B cell (primary cell): ENCODE data around the gene CHD2. TPM values are rescaled to one million over a fixed set of nuclear protein-coding genes. Genes with fewer than 3 reads are reported as not detected.

Source experiments
- ATAC-seq: fragments of 200-7000 bp; cut with Tn5 transposase; one replicate; pipeline ENCODE4 v1.10.0; 2021; ENCODE audit warnings: low read depth, mild to moderate bottlenecking, moderate number of reproducible peaks, moderate library complexity
- CTCF ChIA-PET: fragments of 350-600 bp; sonication (Branson Sonifier 250); formaldehyde crosslinking; loops from one replicate; lab custom pipeline; 2021; ENCODE audit warnings: antibody characterized with exemption, inconsistent platforms; lab: Charles Lee
- POLR2A ChIA-PET: fragments of 350-600 bp; sonication (Branson Sonifier 250); formaldehyde crosslinking; loops from one replicate; lab custom pipeline; 2021; ENCODE audit warnings: antibody characterized with exemption; lab: Charles Lee
- DNase-seq: peaks from one replicate; pipeline ENCODE4 v3.0.0; 2013
- H2AFZ ChIP-seq: 2 replicates; pipeline ENCODE4 v1.6.1; 2012; ENCODE audit warnings: mild to moderate bottlenecking, low read depth, low read length; ENCODE audit not compliant: insufficient read depth, poor library complexity, severe bottlenecking
- H3K27ac ChIP-seq, 2 donors: 1 replicate in 1 of 2; 2 replicates in 1 of 2; pipeline ENCODE4 v1.5.1; 2012 to 2013; ENCODE audit warnings: low read length in 2 of 2, mild to moderate bottlenecking in 2 of 2, moderate library complexity in 1 of 2
- H3K27me3 ChIP-seq, 4 experiments: fragments of 200-600 bp in 1 of 4; sonication (generic) in 1 of 4; replicated peaks in 1 of 4; 1 replicate in 2 of 4; 2 replicates in 2 of 4; pipeline versions ENCODE4 v1.6.1 to v1.7.0; 2013 to 2016; ENCODE audit warnings: low read length in 3 of 4, mild to moderate bottlenecking in 2 of 4, mixed read lengths in 1 of 4, moderate library complexity in 1 of 4; ENCODE audit not compliant: insufficient read depth in 4 of 4, control insufficient read depth in 3 of 4; ENCODE audit errors: control extremely low read depth in 1 of 4
- H3K36me3 ChIP-seq, 2 experiments: replicated peaks in 1 of 2; 1 replicate in 1 of 2; 2 replicates in 1 of 2; pipeline versions ENCODE4 v1.6.1 to v1.7.1; 2013; ENCODE audit warnings: low read length in 1 of 2; ENCODE audit not compliant: insufficient read depth in 2 of 2, control insufficient read depth in 1 of 2; ENCODE audit errors: control extremely low read depth in 1 of 2, extremely low read depth in 1 of 2
- H3K4me1 ChIP-seq, 2 donors: fragments of 200-600 bp in 1 of 2; sonication (generic) in 1 of 2; 1 replicate in 1 of 2; 2 replicates in 1 of 2; pipeline versions ENCODE4 v1.5.1 to v1.6.1; 2013 to 2017; ENCODE audit warnings: low read length in 2 of 2; ENCODE audit not compliant: control insufficient read depth in 2 of 2, insufficient read depth in 2 of 2
- H3K4me2 ChIP-seq: replicated peaks from 2 replicates; pipeline ENCODE3; 2012; ENCODE audit warnings: mild to moderate bottlenecking, low read depth, low read length; ENCODE audit not compliant: poor library complexity, severe bottlenecking
- H3K4me3 ChIP-seq, 5 experiments: fragments of 200-600 bp in 1 of 5; sonication (generic) in 1 of 5; 1 replicate in 3 of 5; 2 replicates in 2 of 5; pipeline versions ENCODE4 v1.5.1 to v1.7.0; 2011 to 2016; ENCODE audit warnings: low read length in 4 of 5, mild to moderate bottlenecking in 4 of 5, low read depth in 2 of 5, control low read depth in 1 of 5, moderate library complexity in 1 of 5; ENCODE audit not compliant: insufficient read depth in 1 of 5; ENCODE audit errors: control extremely low read depth in 1 of 5, extremely low read depth in 1 of 5
- H3K79me2 ChIP-seq: fragments of 200-600 bp; sonication (generic); one replicate; pipeline ENCODE4 v1.6.0; 2016; ENCODE audit warnings: low read length; ENCODE audit not compliant: control insufficient read depth, insufficient read depth
- H3K9ac ChIP-seq: fragments of 200-600 bp; sonication (generic); 2 replicates; pipeline ENCODE4 v1.6.1; 2017; ENCODE audit warnings: mild to moderate bottlenecking, low read length, moderate library complexity
- H3K9me3 ChIP-seq, 3 donors: one replicate each; pipeline versions ENCODE4 v1.6.1 to v1.7.1; 2013; ENCODE audit warnings: low read length in 2 of 3; ENCODE audit not compliant: control insufficient read depth in 2 of 3, insufficient read depth in 1 of 3; ENCODE audit errors: control extremely low read depth in 1 of 3
- H4K20me1 ChIP-seq: 2 replicates; pipeline ENCODE4 v1.6.0; 2012; ENCODE audit warnings: mild to moderate bottlenecking, low read length; ENCODE audit not compliant: insufficient read depth, control insufficient read depth, poor library complexity, severe bottlenecking
- H3K27ac Mint-ChIP-seq: one replicate; pipeline ENCODE4 v1.8.0; 2021; ENCODE audit warnings: mixed read lengths
- H3K27me3 Mint-ChIP-seq: one replicate; pipeline ENCODE4 v1.8.0; 2021; ENCODE audit warnings: mixed read lengths
- H3K4me1 Mint-ChIP-seq: one replicate; pipeline ENCODE4 v1.8.0; 2021; ENCODE audit warnings: mixed read lengths
- H3K4me3 Mint-ChIP-seq: one replicate; pipeline ENCODE4 v1.8.0; 2021; ENCODE audit warnings: mixed read lengths
- H3K9me3 Mint-ChIP-seq: one replicate; pipeline ENCODE4 v1.8.0; 2022; ENCODE audit warnings: mixed read lengths; ENCODE audit not compliant: insufficient read depth
- EZH2 ChIP-seq: IDR thresholded peaks from 2 replicates; pipeline ENCODE4 v1.6.1; 2012; ENCODE audit warnings: borderline replicate concordance, low read depth, mild to moderate bottlenecking, moderate library complexity, low read length; ENCODE audit not compliant: insufficient read depth, poor library complexity, severe bottlenecking
- WGBS: methylation state at CpG from one replicate; pipeline ENCODE4 v1.1.5; 2013; ENCODE audit warnings: missing lambda C conversion rate; ENCODE audit not compliant: insufficient coverage; 5-methylcytosine and 5-hydroxymethylcytosine counted together
- intact Hi-C: fragments of 100-400 bp; cut with micrococcal nuclease; formaldehyde crosslinking; loops from one replicate; pipeline ENCODE4 v1.10.0; 2022
- polyA plus RNA-seq: library from polyadenylated mRNA; depleted of rRNA; stranded (reverse); fragments of >200 nt; gene quantifications from 2 replicates; pipeline ENCODE4 v1.2.3, GENCODE V29; 2012
- total RNA-seq, 2 donors: library from RNA; stranded (reverse); fragments of 120-200 nt in 1 of 2; gene quantifications; 1 replicate in 1 of 2; 2 replicates in 1 of 2; pipeline versions ENCODE4 v1.2.3 to v1.2.4, GENCODE V29; 2013 to 2022
- TF ChIP-seq, protein P1 (sequence below): fragments of 200-600 bp; IDR thresholded peaks from one replicate; pipeline ENCODE4 v1.8.0; 2022; ENCODE audit warnings: antibody characterized with exemption, mild to moderate bottlenecking

CHD2 gene
- total and polyA plus RNA-seq, 2 donors (not counting 1 experiment from before 2014, with no cell fraction given): 86.9 to 353 TPM

DNA sequence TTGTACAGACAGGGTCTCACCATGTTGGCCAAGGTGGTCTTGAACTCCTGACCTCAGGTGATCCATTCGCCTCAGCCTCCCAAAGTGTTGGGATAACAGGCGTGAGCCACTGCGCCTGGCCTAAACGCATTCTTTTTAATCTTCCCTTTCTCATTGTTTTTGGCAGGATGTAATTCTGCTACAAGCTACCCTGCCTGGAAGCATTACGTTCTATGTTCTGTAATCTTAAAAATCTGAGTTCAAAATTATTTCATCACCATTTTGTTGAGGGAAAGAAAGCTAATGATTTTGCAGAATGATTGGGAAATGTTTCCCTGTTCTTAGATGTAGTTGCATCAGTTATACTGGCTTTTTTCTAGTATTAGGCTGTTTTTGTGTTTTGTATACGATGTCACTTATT lies 117.4 kb downstream of the CHD2 start:
- H3K4me1 Mint-ChIP-seq: peaks cover 17% of the 10 kb centered on the region
- CTCF ChIA-PET: interaction anchor here (0.7 to 9.4 kb wide), 4 partner anchors 14 to 221 kb away, joined by 3 to 64 read pairs (median 4); no protein-coding TSS in a partner anchor
- POLR2A ChIA-PET: no interaction called here

DNA sequence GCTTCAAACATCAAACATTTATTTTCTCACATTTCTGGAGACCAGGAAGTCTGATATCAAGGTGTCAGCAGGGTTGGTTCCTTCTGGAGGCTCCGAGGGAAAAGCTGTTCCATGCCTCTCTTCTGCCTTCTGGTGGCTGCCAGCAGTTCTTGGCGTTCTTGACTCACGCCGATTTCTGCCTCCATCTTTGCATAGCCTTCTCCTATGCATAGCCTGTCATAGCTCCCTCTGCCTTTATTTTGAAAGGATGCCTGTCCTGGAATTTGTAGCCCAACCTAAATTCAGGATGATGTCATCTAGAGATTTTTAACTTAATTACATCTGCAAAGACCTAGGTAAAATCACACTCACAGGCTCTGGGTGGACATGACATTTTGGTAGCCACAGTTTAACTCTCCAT lies 118.5 kb downstream of the CHD2 start:
- no peaks in the 10 kb centered on the region for H3K27me3 Mint-ChIP-seq
- ChIA-PET CTCF (interaction anchor here (1.2 to 9.4 kb wide), 2 partner anchors 13 to 221 kb away, joined by 4 to 64 read pairs; no protein-coding TSS in a partner anchor), POLR2A (no interaction called here)
- WGBS: 92% methylated on average over 4 of the region's 4 CpGs
- no peak overlapping the region for H3K27ac Mint-ChIP-seq
- no peak overlapping the region for H3K4me2 ChIP-seq
- H3K9ac ChIP-seq: no peak overlapping the region
- ATAC-seq (no peak), DNase-seq (no peak)
- no peaks in the 10 kb centered on the region for H3K9me3 ChIP-seq
- no peak overlapping the region for H3K4me3 Mint-ChIP-seq
- no peak overlapping the region for H3K4me3 ChIP-seq
- no peak overlapping the region for H3K27ac ChIP-seq
- intact Hi-C loops: no loop called here
- no peaks in the 10 kb centered on the region for H3K4me1 ChIP-seq
- H3K9me3 Mint-ChIP-seq: no peaks in the 10 kb centered on the region
- H3K27me3 ChIP-seq: no peaks in the 10 kb centered on the region
- peaks cover 23 to 92% of the 10 kb centered on the region in 2 experiments for H3K36me3 ChIP-seq
- peaks cover 22% of the 10 kb centered on the region for H3K79me2 ChIP-seq
- peaks cover 18% of the 10 kb centered on the region for H4K20me1 ChIP-seq
- peaks cover 22% of the 10 kb centered on the region for H3K4me1 Mint-ChIP-seq
- H2AFZ ChIP-seq: no peak overlapping the region
- TF ChIP-seq EZH2: no peak
- TF ChIP-seq, protein P1, sequence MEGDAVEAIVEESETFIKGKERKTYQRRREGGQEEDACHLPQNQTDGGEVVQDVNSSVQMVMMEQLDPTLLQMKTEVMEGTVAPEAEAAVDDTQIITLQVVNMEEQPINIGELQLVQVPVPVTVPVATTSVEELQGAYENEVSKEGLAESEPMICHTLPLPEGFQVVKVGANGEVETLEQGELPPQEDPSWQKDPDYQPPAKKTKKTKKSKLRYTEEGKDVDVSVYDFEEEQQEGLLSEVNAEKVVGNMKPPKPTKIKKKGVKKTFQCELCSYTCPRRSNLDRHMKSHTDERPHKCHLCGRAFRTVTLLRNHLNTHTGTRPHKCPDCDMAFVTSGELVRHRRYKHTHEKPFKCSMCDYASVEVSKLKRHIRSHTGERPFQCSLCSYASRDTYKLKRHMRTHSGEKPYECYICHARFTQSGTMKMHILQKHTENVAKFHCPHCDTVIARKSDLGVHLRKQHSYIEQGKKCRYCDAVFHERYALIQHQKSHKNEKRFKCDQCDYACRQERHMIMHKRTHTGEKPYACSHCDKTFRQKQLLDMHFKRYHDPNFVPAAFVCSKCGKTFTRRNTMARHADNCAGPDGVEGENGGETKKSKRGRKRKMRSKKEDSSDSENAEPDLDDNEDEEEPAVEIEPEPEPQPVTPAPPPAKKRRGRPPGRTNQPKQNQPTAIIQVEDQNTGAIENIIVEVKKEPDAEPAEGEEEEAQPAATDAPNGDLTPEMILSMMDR: no peak

More for the DNA sequence above, 117.4 kb downstream of the CHD2 start:
- Histone ChIP-seq H3K9me3 (no peaks in the 10 kb centered on the region), H3K27me3 (no peaks in the 10 kb centered on the region), H3K36me3 (peaks cover 21 to 92% of the 10 kb centered on the region in 2 experiments), H3K4me3 (no peak overlapping the region), H4K20me1 (peaks cover 8% of the 10 kb centered on the region), H3K4me2 (no peak overlapping the region), H3K9ac (no peak overlapping the region), H2AFZ (no peak overlapping the region), H3K4me1 (no peaks in the 10 kb centered on the region), H3K27ac (no peak overlapping the region), H3K79me2 (peaks cover 29% of the 10 kb centered on the region)
- ATAC-seq (no peak), DNase-seq (no peak)
- no peak overlapping the region for H3K27ac Mint-ChIP-seq
- no peaks in the 10 kb centered on the region for H3K27me3 Mint-ChIP-seq
- WGBS: 100% methylated on average over 3 of the region's 6 CpGs
- TF ChIP-seq, protein P1: no peak
- TF ChIP-seq EZH2: no peak
- H3K4me3 Mint-ChIP-seq: no peak overlapping the region
- intact Hi-C loops: no loop called here
- H3K9me3 Mint-ChIP-seq: no peaks in the 10 kb centered on the region
